GM12801 (cell line): ENCODE results near the gene MARCO.

ENCODE experiments used
- CTCF ChIP-seq: IDR thresholded peaks from one replicate; pipeline ENCODE4 v1.5.1; 2011; ENCODE audit warnings: control low read depth; ENCODE audit not compliant: insufficient read length; ENCODE audit errors: extremely low read depth

MARCO gene

GRCh38 chr2:118918017-118918416, 24.0 kb upstream of the MARCO start:
- no peak for TF ChIP-seq CTCF

DNA sequence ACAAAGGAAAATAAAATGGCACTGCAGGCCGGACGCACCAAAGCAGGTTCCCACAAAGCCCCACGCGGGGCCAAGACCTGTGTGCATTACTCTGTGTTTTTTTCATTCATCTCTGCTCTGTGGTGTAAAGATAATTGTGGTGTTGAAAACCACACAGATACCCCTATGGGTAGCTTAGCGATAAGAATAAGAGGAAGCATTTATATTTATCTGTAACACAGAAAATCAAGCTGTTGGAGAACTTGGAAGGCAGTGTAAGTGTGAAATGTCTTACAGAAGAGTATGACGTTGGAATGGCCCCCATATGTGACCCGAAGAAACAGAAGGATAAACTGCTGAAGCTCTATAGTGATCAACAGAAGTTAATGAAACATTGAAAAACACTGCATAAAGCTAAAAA, 20.3 kb upstream of the MARCO start:
- TF ChIP-seq CTCF: no peak

DNA sequence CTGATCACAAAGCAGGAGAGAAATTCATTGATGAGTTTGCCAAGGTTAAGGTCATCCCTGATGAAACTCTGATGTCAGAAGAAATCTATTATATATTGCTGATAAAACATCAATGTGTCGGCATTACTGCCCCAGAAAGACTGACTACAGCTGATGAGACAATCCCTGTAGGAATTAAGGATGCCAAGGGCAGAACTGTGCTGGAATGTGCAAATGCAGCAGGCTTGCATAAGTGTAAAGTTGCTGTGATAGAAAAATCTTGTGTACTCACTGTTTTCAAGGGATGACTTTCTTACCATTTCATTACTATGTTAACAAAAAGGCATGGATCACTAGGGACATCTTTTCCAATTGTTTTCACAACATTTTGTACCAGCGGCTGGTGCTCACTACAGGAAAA, 19.7 kb upstream of the MARCO start:
- TF ChIP-seq CTCF: no peak

GRCh38 chr2:118923371-118923770, 18.6 kb upstream of the MARCO start:
- TF ChIP-seq CTCF: no peak

- TF ChIP-seq CTCF: no peak
These were observed 16.5 kb upstream of the MARCO start for GRCh38 chr2:118925476-118925875.

DNA sequence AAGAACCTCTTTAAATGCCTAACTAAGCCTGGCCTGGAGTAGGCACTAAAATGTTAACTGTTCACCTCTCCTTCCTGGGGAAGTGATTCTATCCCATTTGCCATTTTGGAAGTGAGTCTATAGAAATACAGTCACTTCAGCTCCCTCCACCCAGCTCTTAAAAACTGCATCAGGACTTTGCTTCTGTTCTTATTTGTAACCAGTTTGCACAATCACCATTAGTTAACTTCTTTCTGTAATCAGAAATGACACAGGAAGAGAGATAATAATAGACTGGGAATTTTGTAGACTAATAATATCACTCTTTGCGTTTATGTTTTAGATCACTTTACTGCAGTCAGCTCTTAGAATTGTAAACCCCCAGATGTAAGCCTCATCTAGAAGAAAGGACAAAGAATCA, 16.0 kb upstream of the MARCO start:
- no peak for TF ChIP-seq CTCF

DNA sequence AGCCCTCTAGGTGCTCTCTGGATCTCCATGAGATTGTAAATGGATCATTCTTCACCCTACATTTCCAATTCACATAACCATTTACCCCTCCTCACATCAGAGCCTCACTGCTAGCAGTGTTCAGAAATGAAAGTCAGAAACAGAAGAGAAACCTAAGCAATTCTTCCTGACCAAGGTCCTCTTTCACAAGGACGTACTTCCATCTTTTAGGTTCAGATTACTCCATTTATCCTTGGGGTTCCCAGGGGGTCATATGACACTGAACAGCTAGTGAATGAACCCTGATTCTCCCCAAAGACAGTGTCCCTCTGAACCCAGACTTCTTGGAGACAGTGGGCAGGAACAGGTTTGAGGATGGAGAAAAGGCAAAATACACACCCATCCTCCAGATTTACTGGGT, 12.9 kb upstream of the MARCO start:
- TF ChIP-seq CTCF: no peak

DNA sequence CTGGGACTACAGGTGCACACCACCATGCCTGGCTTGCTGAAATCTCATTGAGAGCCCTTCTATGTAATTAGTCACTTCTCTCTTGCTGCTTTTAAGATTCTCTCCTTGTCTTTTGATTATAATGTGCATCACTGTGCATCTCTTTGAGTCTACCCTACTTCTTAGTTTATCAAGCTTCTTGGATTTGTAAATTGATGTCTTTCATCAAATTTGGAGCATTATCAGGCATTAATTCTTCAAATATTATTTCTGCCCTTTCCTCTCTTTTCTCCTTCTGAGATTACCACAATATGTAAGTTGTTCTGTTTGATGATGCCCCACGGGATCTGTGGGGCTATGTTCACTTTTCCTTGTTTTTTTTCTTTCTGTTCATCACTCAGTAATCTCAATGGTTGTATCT, 9.0 kb upstream of the MARCO start:
- no peak for TF ChIP-seq CTCF
